OCI-LY3 (cell line): ENCODE measurements around the gene ANKRD6.

Source experiments
- H2AFZ ChIP-seq: fragments of 200-600, 300-600 bp; shearing (Covaris generic); 2 replicates; pipeline ENCODE4 v1.6.0; 2014; ENCODE audit warnings: antibody characterized with exemption, low read depth, low read length
- H3K27ac ChIP-seq: fragments of 200-600, 300-600 bp; sonication (generic); 2 replicates; pipeline ENCODE4 v1.5.1; 2014; ENCODE audit warnings: mild to moderate bottlenecking, low read length, moderate library complexity, mixed read lengths
- H3K27me3 ChIP-seq: fragments of 200-600, 300-600 bp; sonication (generic); 2 replicates; pipeline ENCODE4 v1.6.1; 2014; ENCODE audit warnings: low read depth, low read length, mixed read lengths
- H3K36me3 ChIP-seq: fragments of 200-600, 300-600 bp; sonication (generic); replicated peaks from 2 replicates; pipeline ENCODE3; 2014; ENCODE audit warnings: low read depth, low read length, mixed read lengths
- H3K4me1 ChIP-seq: fragments of 300-600, 200-600 bp; sonication (generic); 2 replicates; pipeline ENCODE4 v1.6.1; 2014; ENCODE audit warnings: low read length, mixed read lengths
- H3K4me2 ChIP-seq: fragments of 200-600, 300-600 bp; sonication (generic); 2 replicates; pipeline ENCODE4 v1.6.1; 2014; ENCODE audit warnings: low read length, mixed read lengths
- H3K4me3 ChIP-seq: fragments of 300-600, 200-600 bp; sonication (generic); 2 replicates; pipeline ENCODE4 v1.5.1; 2014; ENCODE audit warnings: antibody characterized with exemption, mild to moderate bottlenecking, low read length, moderate library complexity
- H3K79me2 ChIP-seq: fragments of 300-600, 200-600 bp; shearing (Covaris generic); 2 replicates; pipeline ENCODE4 v1.6.1; 2014; ENCODE audit warnings: mild to moderate bottlenecking, low read length, mixed read lengths
- H3K9ac ChIP-seq: fragments of 300-600, 200-600 bp; shearing (Covaris generic); 2 replicates; pipeline ENCODE4 v1.6.0; 2014; ENCODE audit warnings: mild to moderate bottlenecking, low read length, moderate library complexity
- H3K9me3 ChIP-seq: fragments of 200-600, 300-600 bp; shearing (Covaris generic); 2 replicates; pipeline ENCODE4 v1.6.1; 2014; ENCODE audit warnings: low read length, mixed read lengths; ENCODE audit not compliant: insufficient read depth
- H4K20me1 ChIP-seq: fragments of 200-600, 300-600 bp; sonication (generic); 2 replicates; pipeline ENCODE4 v1.6.1; 2016; ENCODE audit warnings: low read length, mixed read lengths; ENCODE audit not compliant: insufficient read depth
- CTCF ChIP-seq: fragments of 200-600, 300-600 bp; sonication (generic); IDR thresholded peaks from 2 replicates; pipeline ENCODE4 v1.5.1; 2014; ENCODE audit warnings: antibody characterized with exemption, low read length, low read depth
- EZH2phosphoT487 ChIP-seq: fragments of 200-600 bp; shearing (Covaris generic); IDR thresholded peaks from 2 replicates; pipeline ENCODE4 v1.6.1; 2018; ENCODE audit warnings: antibody characterized with exemption, mixed run types, low read depth

The ANKRD6 gene

GRCh38 chr6:89615882-89616281 lies 182.9 kb downstream of the ANKRD6 start:
- no peak overlapping the region for H3K4me2 ChIP-seq
- TF ChIP-seq CTCF (no peak), EZH2phosphoT487 (no peak)
- H4K20me1 ChIP-seq: no peaks in the 10 kb centered on the region
- H3K9ac ChIP-seq: no peak overlapping the region
- H3K9me3 ChIP-seq: no peaks in the 10 kb centered on the region
- H3K36me3 ChIP-seq: no peaks in the 10 kb centered on the region
- H2AFZ ChIP-seq: no peak overlapping the region
- no peaks in the 10 kb centered on the region for H3K4me1 ChIP-seq
- H3K27me3 ChIP-seq: no peaks in the 10 kb centered on the region
- no peak overlapping the region for H3K27ac ChIP-seq
- no peaks in the 10 kb centered on the region for H3K79me2 ChIP-seq
- H3K4me3 ChIP-seq: no peak overlapping the region

GRCh38 chr6:89616531-89616930 lies 183.6 kb downstream of the ANKRD6 start:
- Histone ChIP-seq H3K9me3 (no peaks in the 10 kb centered on the region), H4K20me1 (no peaks in the 10 kb centered on the region), H3K4me2 (no peak overlapping the region), H2AFZ (no peak overlapping the region), H3K27me3 (no peaks in the 10 kb centered on the region), H3K4me1 (no peaks in the 10 kb centered on the region), H3K79me2 (no peaks in the 10 kb centered on the region), H3K9ac (no peak overlapping the region), H3K4me3 (no peak overlapping the region), H3K27ac (no peak overlapping the region), H3K36me3 (no peaks in the 10 kb centered on the region)
- no peak for TF ChIP-seq EZH2phosphoT487

- Histone ChIP-seq H3K4me1 (no peaks in the 10 kb centered on the region), H3K27me3 (no peaks in the 10 kb centered on the region), H3K4me3 (no peak overlapping the region)
Observed at GRCh38 chr6:89618026-89618425, 185.1 kb downstream of the ANKRD6 start.

GRCh38 chr6:89619567-89619966 lies 186.6 kb downstream of the ANKRD6 start:
- Histone ChIP-seq H4K20me1 (no peaks in the 10 kb centered on the region), H3K4me3 (no peak overlapping the region), H3K4me1 (peaks cover 4% of the 10 kb centered on the region; the same call in 1 of the 2 replicates), H3K4me2 (no peak overlapping the region), H3K36me3 (no peaks in the 10 kb centered on the region), H3K27ac (no peak overlapping the region), H2AFZ (no peak overlapping the region), H3K9me3 (no peaks in the 10 kb centered on the region), H3K27me3 (no peaks in the 10 kb centered on the region), H3K9ac (no peak overlapping the region), H3K79me2 (no peaks in the 10 kb centered on the region)
- no peak for TF ChIP-seq EZH2phosphoT487
- TF ChIP-seq CTCF: no peak

More at GRCh38 chr6:89618026-89618425, 185.1 kb downstream of the ANKRD6 start:
- H3K4me2 ChIP-seq: no peak overlapping the region
- no peaks in the 10 kb centered on the region for H3K36me3 ChIP-seq
- H3K9me3 ChIP-seq: no peaks in the 10 kb centered on the region
- H4K20me1 ChIP-seq: no peaks in the 10 kb centered on the region
- TF ChIP-seq CTCF (no peak), EZH2phosphoT487 (no peak)
- no peaks in the 10 kb centered on the region for H3K79me2 ChIP-seq
- H3K27ac ChIP-seq: no peak overlapping the region
- no peak overlapping the region for H2AFZ ChIP-seq
- H3K9ac ChIP-seq: no peak overlapping the region

- Histone ChIP-seq H4K20me1 (no peaks in the 10 kb centered on the region), H3K9ac (no peak overlapping the region), H3K4me2 (no peak overlapping the region), H3K79me2 (no peaks in the 10 kb centered on the region), H3K4me1 (peaks cover 4% of the 10 kb centered on the region; the same call in 1 of the 2 replicates), H3K4me3 (no peak overlapping the region), H3K27me3 (no peaks in the 10 kb centered on the region), H3K36me3 (no peaks in the 10 kb centered on the region), H3K9me3 (no peaks in the 10 kb centered on the region), H3K27ac (no peak overlapping the region), H2AFZ (no peak overlapping the region)
- TF ChIP-seq EZH2phosphoT487 (no peak), CTCF (no peak)
Observed at GRCh38 chr6:89623749-89624148, 190.8 kb downstream of the ANKRD6 start.
